Keratinocyte (primary cell): Measurements from ENCODE around the gene ADAMTS2. TPM values are rescaled to one million over a fixed set of nuclear protein-coding genes. Genes with fewer than 3 reads are reported as not detected.

Source experiments
- DNase-seq: peaks from one replicate; pipeline ENCODE4 v3.0.0-alpha.2; 2011; ENCODE audit warnings: low read depth, missing footprints, low spot score
- FAIRE-seq: peaks from 2 replicates; lab custom pipeline; 2011; peaks lifted over from hg19 to GRCh38; lab: Jason Lieb, UNC
- H2AFZ ChIP-seq: 2 replicates; pipeline ENCODE4 v1.6.0; 2012; ENCODE audit warnings: low read length, control low read depth, inconsistent platforms; ENCODE audit not compliant: control insufficient read depth
- H3K27ac ChIP-seq: 2 replicates; pipeline ENCODE4 v1.5.1; 2011; ENCODE audit warnings: low read length; ENCODE audit not compliant: control insufficient read depth, insufficient read depth
- H3K27me3 ChIP-seq: 3 replicates; pipeline ENCODE4 v1.6.0; 2011; ENCODE audit warnings: low read length; ENCODE audit not compliant: control insufficient read depth, insufficient read depth; ENCODE audit errors: extremely low read depth
- H3K36me3 ChIP-seq, 2 experiments: 2 replicates in 1 of 2; 3 replicates in 1 of 2; pipeline ENCODE4 v1.5.1; 2011; ENCODE audit warnings: low read length in 2 of 2, mild to moderate bottlenecking in 1 of 2; ENCODE audit not compliant: control insufficient read depth in 2 of 2, insufficient read depth in 2 of 2; ENCODE audit errors: extremely low read depth in 1 of 2
- H3K4me1 ChIP-seq: 3 replicates; pipeline ENCODE4 v1.5.1; 2011; ENCODE audit warnings: low read length; ENCODE audit not compliant: control insufficient read depth, insufficient read depth; ENCODE audit errors: extremely low read depth
- H3K4me2 ChIP-seq: 3 replicates; pipeline ENCODE4 v1.6.0; 2011; ENCODE audit warnings: low read depth, low read length; ENCODE audit not compliant: control insufficient read depth, insufficient read depth; ENCODE audit errors: extremely low read depth
- H3K4me3 ChIP-seq, 3 experiments: fragments of 200-600 bp in 1 of 3; sonication (generic) in 1 of 3; 2 replicates in 2 of 3; 3 replicates in 1 of 3; pipeline ENCODE4 v1.5.1; 2011 to 2016; ENCODE audit warnings: low read length in 3 of 3, mild to moderate bottlenecking in 3 of 3, control low read depth in 2 of 3, inconsistent platforms in 1 of 3, low read depth in 1 of 3, mixed read lengths in 1 of 3, mixed run types in 1 of 3, moderate library complexity in 1 of 3; ENCODE audit not compliant: control insufficient read depth in 2 of 3, insufficient read depth in 2 of 3; ENCODE audit errors: extremely low read depth in 1 of 3
- H3K79me2 ChIP-seq: 2 replicates; pipeline ENCODE4 v1.6.0; 2012; ENCODE audit warnings: low read length; ENCODE audit not compliant: control insufficient read depth, insufficient read depth
- H3K9ac ChIP-seq: 3 replicates; pipeline ENCODE4 v1.6.0; 2011; ENCODE audit warnings: low read length; ENCODE audit not compliant: control insufficient read depth, insufficient read depth; ENCODE audit errors: extremely low read depth
- H3K9me1 ChIP-seq: 3 replicates; pipeline ENCODE4 v1.6.0; 2011; ENCODE audit warnings: low read length; ENCODE audit not compliant: control insufficient read depth, insufficient read depth; ENCODE audit errors: extremely low read depth
- H3K9me3 ChIP-seq: 2 replicates; pipeline ENCODE4 v1.5.1; 2012; ENCODE audit warnings: low read depth, low read length; ENCODE audit not compliant: control insufficient read depth
- H4K20me1 ChIP-seq: 3 replicates; pipeline ENCODE4 v1.6.0; 2011; ENCODE audit warnings: low read length; ENCODE audit not compliant: control insufficient read depth, insufficient read depth; ENCODE audit errors: extremely low read depth
- CTCF ChIP-seq, 3 experiments: IDR thresholded peaks in 1 of 3; conservative IDR thresholded peaks in 1 of 3; optimal IDR thresholded peaks in 1 of 3; 2 replicates in 2 of 3; 3 replicates in 1 of 3; pipeline versions ENCODE3 to v1.5.1; 2011; ENCODE audit warnings: low read length in 3 of 3, mild to moderate bottlenecking in 3 of 3, moderate library complexity in 2 of 3, control low read depth in 1 of 3, inconsistent platforms in 1 of 3; ENCODE audit not compliant: insufficient read depth in 2 of 3; ENCODE audit errors: extremely low read depth in 1 of 3
- EZH2 ChIP-seq: IDR thresholded peaks from one replicate; pipeline ENCODE4 v1.6.1; 2012; ENCODE audit warnings: inconsistent platforms, mild to moderate bottlenecking, low read length, moderate library complexity
- dilution Hi-C: fragments of 300-500 bp; cut with MboI; formaldehyde crosslinking; loops from one replicate; pipeline ENCODE4 v1.7.0; 2020; ENCODE audit warnings: low sequenced_read_pairs; ENCODE audit not compliant: extremely low pct_ligation_motif_present
- polyA plus RNA-seq, 5 experiments: library from polyadenylated mRNA; depleted of rRNA in 3 of 5; stranded (reverse) in 3 of 5; stranded (forward) in 1 of 5; unstranded in 1 of 5; fragments of >200 nt; gene quantifications; 1 replicate in 1 of 5; 2 replicates in 3 of 5; 3 replicates in 1 of 5; pipeline versions ENCODE4 v1.2.1 to v1.2.3, GENCODE V29; 2011 to 2012; ENCODE audit warnings: missing spikeins in 2 of 5, low read depth in 1 of 5, low replicate concordance in 1 of 5

Gene ADAMTS2
- polyA plus RNA-seq, 1 donor (not counting 4 experiments of a cell fraction or from before 2014, with no cell fraction given): not detected

GRCh38 chr5:179201986-179202385 lies 143.3 kb downstream of the ADAMTS2 start:
- Histone ChIP-seq H3K79me2 (no peaks in the 10 kb centered on the region), H3K4me1 (no peaks in the 10 kb centered on the region), H4K20me1 (no peaks in the 10 kb centered on the region), H3K36me3 (no peaks in the 10 kb centered on the region), H3K9me1 (no peaks in the 10 kb centered on the region), H3K27ac (no peak overlapping the region), H3K9me3 (peaks cover 15% of the 10 kb centered on the region), H2AFZ (no peak overlapping the region), H3K27me3 (no peaks in the 10 kb centered on the region), H3K4me3 (no peak overlapping the region), H3K9ac (no peak overlapping the region), H3K4me2 (no peak overlapping the region)
- DNase-seq (no peak), FAIRE-seq (no peak)
- dilution Hi-C loops: no loop called here
- TF ChIP-seq EZH2 (no peak), CTCF (optimal IDR thresholded peaks at IDR 0.05 in 1 of 3, IDR thresholded peaks at IDR 0.05 in 1 of 3, conservative IDR thresholded peaks at IDR 0.05 in 1 of 3; ENCODE audit: extremely low read depth in 1 of 3, insufficient read depth in 2 of 3, low read length in 3 of 3) (no peak)

GRCh38 chr5:179199246-179199645 lies 146.0 kb downstream of the ADAMTS2 start:
- Histone ChIP-seq H3K9me1 (no peaks in the 10 kb centered on the region), H3K9me3 (peaks cover 14% of the 10 kb centered on the region), H3K27me3 (no peaks in the 10 kb centered on the region), H2AFZ (no peak overlapping the region), H3K79me2 (no peaks in the 10 kb centered on the region), H4K20me1 (no peaks in the 10 kb centered on the region), H3K9ac (no peak overlapping the region), H3K36me3 (no peaks in the 10 kb centered on the region), H3K4me1 (no peaks in the 10 kb centered on the region), H3K4me2 (no peak overlapping the region), H3K27ac (no peak overlapping the region), H3K4me3 (no peak overlapping the region)
- dilution Hi-C loops: no loop called here
- DNase-seq: no peak
- TF ChIP-seq EZH2 (no peak), CTCF (optimal IDR thresholded peaks at IDR 0.05 in 1 of 3, IDR thresholded peaks at IDR 0.05 in 1 of 3, conservative IDR thresholded peaks at IDR 0.05 in 1 of 3; ENCODE audit: extremely low read depth in 1 of 3, insufficient read depth in 2 of 3, low read length in 3 of 3) (no peak)
- no peak for FAIRE-seq
